HepG2 (cell line): Measurements from ENCODE around the gene MASTL. TPM values are rescaled to one million over a fixed set of nuclear protein-coding genes. Genes with fewer than 3 reads are reported as not detected.

Experiments
- ETV6 ChIP-seq: sonication (generic); formaldehyde crosslinking; conservative IDR thresholded peaks from 2 replicates; pipeline ENCODE4 v1.4.0; 2020; ENCODE audit warnings: missing genetic modification reagents
- GRHL1 ChIP-seq: sonication (generic); formaldehyde crosslinking; conservative IDR thresholded peaks from 2 replicates; pipeline ENCODE4 v1.8.0; 2022; ENCODE audit warnings: missing genetic modification reagents
- HMGXB3 ChIP-seq: sonication (generic); formaldehyde crosslinking; IDR thresholded peaks from 2 replicates; pipeline ENCODE4 v1.4.0; 2020; ENCODE audit warnings: missing genetic modification reagents, borderline replicate concordance
- HOXA9 ChIP-seq: sonication (generic); formaldehyde crosslinking; IDR thresholded peaks from 2 replicates; pipeline ENCODE4 v1.8.1; 2022; ENCODE audit warnings: missing genetic modification reagents, mild to moderate bottlenecking, moderate library complexity, borderline replicate concordance
- NFYB ChIP-seq: sonication (generic); formaldehyde crosslinking; IDR thresholded peaks from 2 replicates; pipeline ENCODE4 v1.4.0; 2020; ENCODE audit warnings: missing genetic modification reagents
- ZMAT3 ChIP-seq: sonication (generic); formaldehyde crosslinking; conservative IDR thresholded peaks from 2 replicates; pipeline ENCODE4 v1.7.0; 2021; ENCODE audit warnings: missing genetic modification reagents
- polyA plus RNA-seq, 8 experiments: library from polyadenylated mRNA; depleted of rRNA in 3 of 8; stranded (reverse) in 7 of 8; unstranded in 1 of 8; fragments of >200 nt; fragmentation: Illumina TruSeq in 4 of 8; extraction: Trizol in 4 of 8; gene quantifications; 2 replicates each; pipeline versions ENCODE4 v1.2.1 to v1.2.3, GENCODE V29; 2011 to 2016; ENCODE audit warnings: low read depth in 4 of 8, missing spikeins in 1 of 8, mixed read lengths in 1 of 8; ENCODE audit not compliant: insufficient read depth in 1 of 8
- total RNA-seq, 5 experiments: library from RNA; depleted of rRNA; stranded (reverse); fragments of >200 nt; fragmentation: Illumina TruSeq; extraction: Trizol; gene quantifications; 2 replicates each; pipeline ENCODE4 v1.2.3, GENCODE V29; 2016; ENCODE audit warnings: low read depth in 1 of 5
- TF ChIP-seq, protein P1 (sequence below): sonication (generic); formaldehyde crosslinking; IDR thresholded peaks from 2 replicates; pipeline ENCODE4 v1.5.0; 2020; ENCODE audit warnings: missing genetic modification reagents, mild to moderate bottlenecking, borderline replicate concordance
- TF ChIP-seq, protein P2 (sequence below): sonication (generic); formaldehyde crosslinking; IDR thresholded peaks from 2 replicates; pipeline ENCODE4 v1.4.0; 2020; ENCODE audit warnings: missing genetic modification reagents

The MASTL gene
- total and polyA plus RNA-seq, 2 of the 13 experiments (the other 11 are each of a cell fraction or from before 2014, with no cell fraction given): 6.0 to 18.0 TPM

DNA sequence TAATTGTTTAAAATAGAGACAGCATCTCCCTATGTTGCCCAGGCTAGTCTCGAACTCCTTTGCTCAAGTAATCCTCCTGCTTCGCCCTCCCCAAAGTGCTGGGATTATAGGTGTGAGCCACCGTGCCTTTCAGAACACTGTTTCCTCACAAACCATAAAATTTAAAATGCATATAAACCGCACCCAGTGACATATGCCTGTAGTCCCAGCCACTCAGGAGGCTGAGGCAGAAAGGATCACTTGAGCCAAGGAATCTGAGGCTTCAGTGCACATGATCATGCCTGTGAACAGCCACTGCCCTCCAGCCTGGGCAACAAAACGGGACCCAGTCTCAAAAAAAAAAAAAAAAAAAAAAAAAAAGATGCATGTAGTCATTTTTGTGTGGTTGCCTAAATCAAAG, 48.7 kb downstream of the MASTL start (continued):
- no peak for TF ChIP-seq HMGXB3 (CRISPR knock-in tag)
- no peak for TF ChIP-seq NFYB (CRISPR knock-in tag)
- TF ChIP-seq, protein P1, sequence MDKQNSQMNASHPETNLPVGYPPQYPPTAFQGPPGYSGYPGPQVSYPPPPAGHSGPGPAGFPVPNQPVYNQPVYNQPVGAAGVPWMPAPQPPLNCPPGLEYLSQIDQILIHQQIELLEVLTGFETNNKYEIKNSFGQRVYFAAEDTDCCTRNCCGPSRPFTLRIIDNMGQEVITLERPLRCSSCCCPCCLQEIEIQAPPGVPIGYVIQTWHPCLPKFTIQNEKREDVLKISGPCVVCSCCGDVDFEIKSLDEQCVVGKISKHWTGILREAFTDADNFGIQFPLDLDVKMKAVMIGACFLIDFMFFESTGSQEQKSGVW (CRISPR knock-in tag): no peak
- TF ChIP-seq GRHL1 (CRISPR knock-in tag): no peak
- no peak for TF ChIP-seq HOXA9 (CRISPR knock-in tag)
- TF ChIP-seq, protein P2, sequence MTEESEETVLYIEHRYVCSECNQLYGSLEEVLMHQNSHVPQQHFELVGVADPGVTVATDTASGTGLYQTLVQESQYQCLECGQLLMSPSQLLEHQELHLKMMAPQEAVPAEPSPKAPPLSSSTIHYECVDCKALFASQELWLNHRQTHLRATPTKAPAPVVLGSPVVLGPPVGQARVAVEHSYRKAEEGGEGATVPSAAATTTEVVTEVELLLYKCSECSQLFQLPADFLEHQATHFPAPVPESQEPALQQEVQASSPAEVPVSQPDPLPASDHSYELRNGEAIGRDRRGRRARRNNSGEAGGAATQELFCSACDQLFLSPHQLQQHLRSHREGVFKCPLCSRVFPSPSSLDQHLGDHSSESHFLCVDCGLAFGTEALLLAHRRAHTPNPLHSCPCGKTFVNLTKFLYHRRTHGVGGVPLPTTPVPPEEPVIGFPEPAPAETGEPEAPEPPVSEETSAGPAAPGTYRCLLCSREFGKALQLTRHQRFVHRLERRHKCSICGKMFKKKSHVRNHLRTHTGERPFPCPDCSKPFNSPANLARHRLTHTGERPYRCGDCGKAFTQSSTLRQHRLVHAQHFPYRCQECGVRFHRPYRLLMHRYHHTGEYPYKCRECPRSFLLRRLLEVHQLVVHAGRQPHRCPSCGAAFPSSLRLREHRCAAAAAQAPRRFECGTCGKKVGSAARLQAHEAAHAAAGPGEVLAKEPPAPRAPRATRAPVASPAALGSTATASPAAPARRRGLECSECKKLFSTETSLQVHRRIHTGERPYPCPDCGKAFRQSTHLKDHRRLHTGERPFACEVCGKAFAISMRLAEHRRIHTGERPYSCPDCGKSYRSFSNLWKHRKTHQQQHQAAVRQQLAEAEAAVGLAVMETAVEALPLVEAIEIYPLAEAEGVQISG: no peak
- TF ChIP-seq ETV6 (CRISPR knock-in tag): no peak
- no peak for TF ChIP-seq ZMAT3 (CRISPR knock-in tag)
